ENCODE results near the gene CDHR5.
A peak's percentile ranks its signal among the peaks of the same experiment; 100 is the strongest.

CDHR5 gene

DNA sequence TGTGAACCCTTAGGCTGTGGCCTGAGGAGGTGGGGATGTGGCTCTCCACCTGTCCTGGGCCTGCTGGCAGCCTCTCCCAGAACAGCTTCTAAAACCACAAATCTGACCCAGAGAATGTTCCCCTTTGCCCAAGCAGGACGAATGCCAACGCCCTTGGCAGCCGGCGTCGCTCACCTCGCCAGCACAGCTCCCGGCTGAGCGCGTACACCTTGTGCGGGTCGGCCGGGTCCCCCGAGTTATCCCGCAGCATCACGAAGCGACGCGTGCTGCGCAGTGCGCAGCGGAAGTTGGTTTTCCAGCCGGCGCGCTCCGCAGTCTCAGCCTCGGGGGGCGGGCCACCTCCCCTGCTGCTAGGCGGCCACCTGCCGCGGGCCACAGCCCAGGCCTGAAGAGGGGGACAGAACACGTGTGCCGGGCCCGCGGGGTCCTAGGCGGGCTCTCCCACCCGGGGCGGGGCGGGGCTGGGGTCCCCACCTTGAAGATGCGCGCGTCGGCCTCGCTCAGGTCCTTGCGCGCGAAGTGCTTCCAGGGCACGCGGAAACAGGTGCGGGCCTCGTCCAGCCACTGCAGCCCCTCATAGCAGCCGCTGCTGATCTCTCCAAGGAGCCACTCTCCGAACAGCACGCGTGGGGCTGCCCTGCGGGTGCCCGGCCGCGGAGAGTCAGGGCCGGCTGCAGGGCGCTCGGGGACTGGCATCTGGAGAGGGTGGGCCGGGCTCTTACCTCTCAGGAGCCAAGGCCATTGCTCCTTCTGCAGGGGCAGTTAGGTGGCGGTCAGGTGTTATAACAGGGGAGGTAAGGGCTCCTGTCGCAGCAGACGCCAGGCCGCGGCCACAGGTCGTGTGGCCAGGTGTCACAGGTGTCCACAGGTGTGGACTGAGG is 9.9 kb downstream of the CDHR5 start:
- no peak for TF ChIP-seq CTCF (IDR thresholded peaks at IDR 0.05; ENCODE audit: low read depth, low read length)
- H3K4me3 ChIP-seq (ENCODE audit: low read depth, low read length) = peak overlapping the region; percentile 69

DNA sequence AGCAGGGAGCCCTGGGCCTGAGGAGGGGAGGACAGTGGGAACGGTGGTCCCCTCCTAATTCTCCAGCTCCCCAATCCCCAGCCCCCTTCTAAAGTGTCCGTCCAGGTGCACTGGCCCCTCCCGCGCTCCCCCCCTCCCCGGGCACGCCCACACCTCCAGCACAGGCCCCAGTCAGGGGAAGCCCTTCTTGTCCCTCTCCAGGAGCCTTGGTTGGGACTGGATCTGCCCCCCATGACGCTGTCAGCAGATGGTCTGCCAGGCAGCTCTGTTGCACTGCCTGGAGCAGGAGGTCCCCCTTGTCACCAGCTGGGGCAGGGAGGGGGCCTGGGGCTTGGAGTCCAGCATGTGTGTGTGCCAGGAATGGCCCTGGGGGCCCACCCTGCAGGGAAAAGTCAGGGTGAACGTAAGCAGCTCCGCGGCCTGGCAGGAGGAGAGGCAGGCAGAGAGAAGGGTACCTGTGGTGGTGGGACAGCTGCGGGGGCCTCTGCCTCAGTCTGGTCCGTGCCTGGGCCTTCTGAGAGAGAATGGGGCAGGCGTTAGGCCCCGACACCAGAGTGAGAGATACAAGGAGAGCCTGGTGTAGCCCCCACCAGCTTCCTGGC is 10.6 kb downstream of the CDHR5 start:
- H3K4me3 ChIP-seq (ENCODE audit: low read depth, low read length) = no peak overlapping the region
- no peak for TF ChIP-seq CTCF (IDR thresholded peaks at IDR 0.05; ENCODE audit: low read depth, low read length)

DNA sequence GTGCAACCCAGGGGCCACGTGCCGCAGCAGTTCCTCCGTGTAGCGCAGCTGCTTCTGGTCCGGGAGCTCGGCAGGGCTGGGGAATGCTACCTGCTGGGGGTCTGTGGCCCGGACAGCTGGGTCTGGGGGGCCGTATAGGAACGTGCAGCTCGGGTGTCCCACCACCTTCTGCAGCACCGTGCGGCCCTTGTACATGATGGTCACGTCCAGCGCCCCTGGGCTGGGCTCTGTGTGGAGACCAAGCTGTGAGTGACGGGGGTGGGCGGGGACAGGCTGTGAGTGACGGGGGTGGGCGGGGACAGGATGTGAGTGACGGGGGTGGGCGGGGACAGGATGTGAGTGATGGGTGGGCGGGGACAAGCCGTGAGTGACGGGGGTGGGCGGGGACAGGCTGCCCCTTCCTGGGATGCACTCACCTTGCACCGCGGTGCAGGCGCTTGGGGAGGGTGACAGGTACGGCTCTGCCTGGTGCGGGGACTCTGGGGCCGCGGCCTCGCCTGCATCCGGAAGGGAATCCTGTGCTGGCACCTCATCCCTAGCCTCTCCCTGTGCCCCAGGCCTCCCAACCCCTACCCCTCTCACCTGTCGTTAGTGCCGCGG is 11.3 kb downstream of the CDHR5 start:
- TF ChIP-seq CTCF (IDR thresholded peaks at IDR 0.05; ENCODE audit: low read depth, low read length) = no peak
- H3K4me3 ChIP-seq (ENCODE audit: low read depth, low read length) = no peak overlapping the region

- no peak overlapping the region for H3K4me3 ChIP-seq (ENCODE audit: low read depth, low read length)
- no peak for TF ChIP-seq CTCF (IDR thresholded peaks at IDR 0.05; ENCODE audit: low read depth, low read length)
These were observed 11.8 kb downstream of the CDHR5 start for GRCh38 chr11:612961-613300.

GRCh38 chr11:612201-612960 is 12.4 kb downstream of the CDHR5 start:
- TF ChIP-seq CTCF (IDR thresholded peaks at IDR 0.05; ENCODE audit: low read depth, low read length) = no peak
- H3K4me3 ChIP-seq (ENCODE audit: low read depth, low read length) = no peak overlapping the region

- no peak for TF ChIP-seq CTCF (IDR thresholded peaks at IDR 0.05; ENCODE audit: low read depth, low read length)
- H3K4me3 ChIP-seq (ENCODE audit: low read depth, low read length) = no peak overlapping the region
These were observed 13.5 kb downstream of the CDHR5 start for GRCh38 chr11:611001-611996.
